ENCODE measurements around the gene ADAMTS15.

ADAMTS15 gene

GRCh38 chr11:130464291-130464812 is 15.9 kb downstream of the ADAMTS15 start:
- no peak for DNase-seq

- no peak for DNase-seq
Measured at GRCh38 chr11:130465263-130465662, 16.8 kb downstream of the ADAMTS15 start.

GRCh38 chr11:130467116-130467900 is 18.9 kb downstream of the ADAMTS15 start:
- DNase-seq, result no peak

GRCh38 chr11:130469181-130469580 is 20.7 kb downstream of the ADAMTS15 start:
- DNase-seq, result no peak

- no peak for DNase-seq
Measured at GRCh38 chr11:130470832-130471706, 22.6 kb downstream of the ADAMTS15 start.

GRCh38 chr11:130471731-130472433 is 23.4 kb downstream of the ADAMTS15 start:
- DNase-seq, result no peak

GRCh38 chr11:130472434-130472961 is 24.1 kb downstream of the ADAMTS15 start:
- DNase-seq, result no peak

GRCh38 chr11:130473056-130473794 is 24.8 kb downstream of the ADAMTS15 start:
- no peak for DNase-seq

- no peak for DNase-seq
Measured at GRCh38 chr11:130473795-130474377, 25.4 kb downstream of the ADAMTS15 start.

GRCh38 chr11:130474637-130475400 is 26.4 kb downstream of the ADAMTS15 start:
- DNase-seq, result no peak

GRCh38 chr11:130475426-130476053 is 27.1 kb downstream of the ADAMTS15 start:
- DNase-seq, result no peak

GRCh38 chr11:130476200-130476921 is 27.9 kb downstream of the ADAMTS15 start:
- DNase-seq, result no peak

- no peak for DNase-seq
Measured at GRCh38 chr11:130476922-130477491, 28.6 kb downstream of the ADAMTS15 start.

GRCh38 chr11:130477586-130478203 is 29.2 kb downstream of the ADAMTS15 start:
- DNase-seq, result no peak

GRCh38 chr11:130478204-130478701 is 29.8 kb downstream of the ADAMTS15 start:
- DNase-seq, result no peak

GRCh38 chr11:130478881-130479280 is 30.4 kb downstream of the ADAMTS15 start:
- no peak for DNase-seq

GRCh38 chr11:130480186-130480585 is 31.7 kb downstream of the ADAMTS15 start:
- no peak for DNase-seq

- DNase-seq, result no peak
Measured at GRCh38 chr11:130480711-130481140, 32.3 kb downstream of the ADAMTS15 start.

GRCh38 chr11:130483124-130483523 is 34.7 kb downstream of the ADAMTS15 start:
- no peak for DNase-seq
